ENCODE data around the gene SGF29. TPM values are rescaled to one million over a fixed set of nuclear protein-coding genes. Genes with fewer than 3 reads are reported as not detected.

Gene SGF29
- polyA plus RNA-seq, 1 experiment = 1.7 TPM

GRCh38 chr16:28548306-28548802 lies 5.4 kb upstream of the SGF29 start:
- no peak for DNase-seq (ENCODE audit: low read depth, low spot score)
- ChIA-PET POLR2A (interaction anchor here (1.4 kb wide), 1 partner anchor 9 kb away, joined by 3 read pairs; the partner anchor contains the start of gene NUPR1), CTCF (no interaction called here)
- Histone ChIP-seq H3K9me3 (ENCODE audit: control insufficient read depth, insufficient read depth, low read length) (no peaks in the 10 kb centered on the region), H3K27ac (ENCODE audit: low read depth, low read length) (no peak overlapping the region), H3K4me3 (ENCODE audit: low read depth, low read length) (no peak overlapping the region), H3K27me3 (ENCODE audit: control insufficient read depth, insufficient read depth, low read length) (peaks cover 6% of the 10 kb centered on the region)
- TF ChIP-seq CTCF (IDR thresholded peaks at IDR 0.05; ENCODE audit: low read depth, low read length) = no peak

DNA sequence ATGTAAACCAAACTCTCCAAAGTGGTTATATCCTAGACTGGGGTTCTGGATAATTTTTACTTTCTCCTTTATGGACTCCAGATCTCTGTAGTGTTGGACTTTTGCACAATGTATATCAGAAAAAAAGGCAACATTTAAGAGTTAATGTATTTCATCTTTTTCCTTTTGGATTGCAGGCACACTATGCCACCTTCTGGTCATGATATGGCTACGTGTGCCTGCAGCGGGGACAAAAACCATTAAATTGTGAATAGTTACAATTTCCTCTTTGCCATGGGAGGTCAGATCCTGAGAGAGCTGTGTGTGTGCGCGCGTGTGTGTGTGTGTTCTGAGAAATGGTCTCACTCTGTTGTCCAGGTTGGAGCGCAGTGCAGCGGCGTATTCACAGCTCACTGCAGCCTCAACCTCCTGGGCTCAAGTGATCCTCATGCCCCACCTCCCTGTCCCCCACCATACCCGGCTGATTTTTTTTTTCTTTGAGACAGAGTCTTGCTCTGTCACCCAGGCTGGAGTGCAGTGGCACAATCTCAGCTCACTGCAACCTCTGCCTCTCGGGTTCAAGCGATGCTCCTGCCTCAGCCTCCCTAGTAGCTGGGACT lies 4.3 kb upstream of the SGF29 start:
- no peaks in the 10 kb centered on the region; the same call in 1 of the 2 replicates for H3K9me3 ChIP-seq (ENCODE audit: control insufficient read depth, insufficient read depth, low read length)
- DNase-seq (ENCODE audit: low read depth, low spot score) = no peak
- ChIA-PET POLR2A (no interaction called here), CTCF (interaction anchor here (0.7 kb wide), 1 partner anchor 396 kb away, joined by 3 read pairs; no protein-coding TSS in a partner anchor)
- H3K27me3 ChIP-seq (ENCODE audit: control insufficient read depth, insufficient read depth, low read length) = peaks cover 6% of the 10 kb centered on the region
- TF ChIP-seq CTCF (IDR thresholded peaks at IDR 0.05; ENCODE audit: low read depth, low read length) = peak; percentile 62
- H3K27ac ChIP-seq (ENCODE audit: low read depth, low read length) = no peak overlapping the region
- no peak overlapping the region for H3K4me3 ChIP-seq (ENCODE audit: low read depth, low read length)

DNA sequence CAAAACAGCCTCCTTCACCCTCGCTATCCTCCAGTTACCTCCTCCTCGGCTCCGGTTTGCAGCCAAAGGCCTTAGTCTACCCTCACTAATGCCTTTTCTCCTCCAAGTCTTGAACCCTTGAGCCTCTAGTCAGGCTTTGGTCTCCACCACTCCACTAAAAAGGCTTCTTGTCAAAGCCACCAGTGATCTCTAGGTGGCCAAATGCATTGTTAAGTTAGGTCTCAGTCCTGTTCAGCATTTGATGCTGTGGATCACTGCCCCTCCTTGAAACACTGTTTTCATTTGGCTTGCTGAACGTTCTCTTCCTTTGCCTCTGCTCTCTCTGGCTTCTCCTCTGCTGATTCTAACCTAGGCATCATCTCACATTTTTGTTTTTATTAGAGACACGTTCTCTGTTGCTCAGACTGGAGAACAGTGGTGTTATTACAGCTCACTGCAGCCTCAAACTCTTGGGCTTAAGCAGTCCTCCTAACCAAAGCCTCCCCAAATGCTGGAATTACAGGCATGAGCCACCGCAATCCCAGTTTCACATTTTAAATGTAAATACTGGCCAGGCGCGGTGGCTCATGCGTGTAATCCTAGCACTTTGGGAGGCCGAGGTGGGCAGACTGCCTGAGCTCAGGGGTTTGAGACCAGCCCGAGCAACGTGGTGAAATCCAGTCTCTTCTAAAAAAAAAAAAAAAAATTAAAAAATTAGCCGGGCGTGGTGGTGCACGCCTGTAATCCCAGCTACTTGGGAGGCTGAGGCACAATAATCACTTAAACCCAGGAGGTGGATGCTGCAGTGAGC lies 1.1 kb downstream of the SGF29 start:
- CTCF ChIA-PET = interaction anchor here (1.6 to 2.2 kb wide), 2 partner anchors 10 to 63 kb away, joined by 4 to 8 read pairs; partner anchors contain the start of gene CLN3
- no peak for DNase-seq (ENCODE audit: low read depth, low spot score)
- POLR2A ChIA-PET = interaction anchor here (0.6 kb wide), 1 partner anchor 308 kb away, joined by 3 read pairs; no protein-coding TSS in a partner anchor
- no peaks in the 10 kb centered on the region for H3K27me3 ChIP-seq (ENCODE audit: control insufficient read depth, insufficient read depth, low read length)
- H3K9me3 ChIP-seq (ENCODE audit: control insufficient read depth, insufficient read depth, low read length) = no peaks in the 10 kb centered on the region; the same call in 1 of the 2 replicates
- TF ChIP-seq CTCF (IDR thresholded peaks at IDR 0.05; ENCODE audit: low read depth, low read length) = no peak
- no peak overlapping the region for H3K27ac ChIP-seq (ENCODE audit: low read depth, low read length)
- peak overlapping the region; percentile 64 for H3K4me3 ChIP-seq (ENCODE audit: low read depth, low read length)

- TF ChIP-seq CTCF (IDR thresholded peaks at IDR 0.05; ENCODE audit: low read depth, low read length) = no peak
- no peak overlapping the region for H3K4me3 ChIP-seq (ENCODE audit: low read depth, low read length)
- POLR2A ChIA-PET = no interaction called here
- no peak for DNase-seq (ENCODE audit: low read depth, low spot score)
- no peaks in the 10 kb centered on the region for H3K27me3 ChIP-seq (ENCODE audit: control insufficient read depth, insufficient read depth, low read length)
- CTCF ChIA-PET = interaction anchor here (2.2 kb wide), 1 partner anchor 10 kb away, joined by 8 read pairs; no protein-coding TSS in a partner anchor
- H3K27ac ChIP-seq (ENCODE audit: low read depth, low read length) = no peak overlapping the region
- no peaks in the 10 kb centered on the region; the same call in 1 of the 2 replicates for H3K9me3 ChIP-seq (ENCODE audit: control insufficient read depth, insufficient read depth, low read length)
These were observed 1.8 kb downstream of the SGF29 start for GRCh38 chr16:28555561-28555960.
